HuH-7.5 (cell line): ENCODE results near the gene PLD4.

Experiments
- DNase-seq: peaks from one replicate; pipeline ENCODE4 v3.0.0; 2011; ENCODE audit warnings: low spot score

The PLD4 gene

GRCh38 chr14:104956290-104956890, 31.7 kb downstream of the PLD4 start:
- no peak for DNase-seq

- DNase-seq, result no peak
Measured at GRCh38 chr14:104957146-104958113, 32.8 kb downstream of the PLD4 start.

- no peak for DNase-seq
Measured at GRCh38 chr14:104964546-104964945, 39.9 kb downstream of the PLD4 start.

GRCh38 chr14:104965561-104966231, 41.0 kb downstream of the PLD4 start:
- no peak for DNase-seq

GRCh38 chr14:104966261-104966865, 41.7 kb downstream of the PLD4 start:
- DNase-seq, result no peak

- no peak for DNase-seq
Measured at GRCh38 chr14:104966981-104967385, 42.3 kb downstream of the PLD4 start.

- DNase-seq, result no peak
Measured at GRCh38 chr14:104967386-104968152, 42.9 kb downstream of the PLD4 start.

GRCh38 chr14:104968153-104968527, 43.5 kb downstream of the PLD4 start:
- no peak for DNase-seq

- no peak for DNase-seq
Measured at GRCh38 chr14:104968541-104969401, 44.1 kb downstream of the PLD4 start.

- no peak for DNase-seq
Measured at GRCh38 chr14:104969741-104970230, 45.1 kb downstream of the PLD4 start.

GRCh38 chr14:104970231-104971068, 45.8 kb downstream of the PLD4 start:
- DNase-seq, result no peak

- no peak for DNase-seq
Measured at GRCh38 chr14:104971447-104972240, 47.0 kb downstream of the PLD4 start.

GRCh38 chr14:104972301-104973134, 47.8 kb downstream of the PLD4 start:
- no peak for DNase-seq

GRCh38 chr14:104973135-104973384, 48.4 kb downstream of the PLD4 start:
- DNase-seq, result no peak

- no peak for DNase-seq
Measured at GRCh38 chr14:104973385-104974145, 48.9 kb downstream of the PLD4 start.

- DNase-seq, result no peak
Measured at GRCh38 chr14:104974146-104974541, 49.5 kb downstream of the PLD4 start.

- DNase-seq, result no peak
Measured at GRCh38 chr14:104974665-104975390, 50.1 kb downstream of the PLD4 start.
